ENCODE results near the gene CORO7. TPM values are rescaled to one million over a fixed set of nuclear protein-coding genes. Genes with fewer than 3 reads are reported as not detected.

Gene CORO7
- total and polyA plus RNA-seq, 9 donors = 15.3 to 31.4 (median 23.6) TPM

- Histone ChIP-seq H3K27ac (ENCODE audit: low read length) (peak overlapping the region; percentile 88), H3K4me1 (ENCODE audit: control insufficient read depth, insufficient read depth, low read length) (peaks cover 80% of the 10 kb centered on the region), H3K9me3 (replicated peaks; ENCODE audit: control insufficient read depth, low read depth, low read length) (no peaks in the 10 kb centered on the region), H3K27me3 (ENCODE audit: control insufficient read depth, insufficient read depth, low read length) (no peaks in the 10 kb centered on the region), H3K4me3 (ENCODE audit: low read length) (no peak overlapping the region), H3K36me3 (ENCODE audit: control insufficient read depth, insufficient read depth, low read length) (peaks cover 16% of the 10 kb centered on the region)
- WGBS (ENCODE audit: insufficient coverage) = 20% methylated on average over 15 of the region's 16 CpGs
- DNase-seq = peak; percentile 94
Observed at GRCh38 chr16:4411684-4412083, 4.7 kb downstream of the CORO7 start.

- WGBS (ENCODE audit: insufficient coverage) = 19% methylated on average over 10 of the region's 15 CpGs
- DNase-seq = peak; percentile 95
- Histone ChIP-seq H3K4me3 (ENCODE audit: low read length) (no peak overlapping the region), H3K4me1 (ENCODE audit: control insufficient read depth, insufficient read depth, low read length) (peaks cover 77% of the 10 kb centered on the region), H3K9me3 (replicated peaks; ENCODE audit: control insufficient read depth, low read depth, low read length) (no peaks in the 10 kb centered on the region), H3K36me3 (ENCODE audit: control insufficient read depth, insufficient read depth, low read length) (peaks cover 24% of the 10 kb centered on the region), H3K27ac (ENCODE audit: low read length) (peak overlapping the region; percentile 88), H3K27me3 (ENCODE audit: control insufficient read depth, insufficient read depth, low read length) (no peaks in the 10 kb centered on the region)
Observed at GRCh38 chr16:4410335-4411075, 5.9 kb downstream of the CORO7 start.

GRCh38 chr16:4409081-4409932 is 7.1 kb downstream of the CORO7 start:
- Histone ChIP-seq H3K36me3 (ENCODE audit: control insufficient read depth, insufficient read depth, low read length) (peaks cover 35% of the 10 kb centered on the region), H3K27me3 (ENCODE audit: control insufficient read depth, insufficient read depth, low read length) (no peaks in the 10 kb centered on the region), H3K27ac (ENCODE audit: low read length) (peak overlapping the region; percentile 66), H3K4me1 (ENCODE audit: control insufficient read depth, insufficient read depth, low read length) (peaks cover 65% of the 10 kb centered on the region), H3K9me3 (replicated peaks; ENCODE audit: control insufficient read depth, low read depth, low read length) (no peaks in the 10 kb centered on the region), H3K4me3 (ENCODE audit: low read length) (no peak overlapping the region)
- 84% methylated on average over 19 of the region's 19 CpGs for WGBS (ENCODE audit: insufficient coverage)
- peak; percentile 75 for DNase-seq

GRCh38 chr16:4408323-4408690 is 8.1 kb downstream of the CORO7 start:
- no peak overlapping the region for H3K27ac ChIP-seq (ENCODE audit: low read length)
- no peak overlapping the region for H3K4me3 ChIP-seq (ENCODE audit: low read length)
- H3K9me3 ChIP-seq (replicated peaks; ENCODE audit: control insufficient read depth, low read depth, low read length) = no peaks in the 10 kb centered on the region
- peaks cover 44% of the 10 kb centered on the region for H3K36me3 ChIP-seq (ENCODE audit: control insufficient read depth, insufficient read depth, low read length)
- H3K27me3 ChIP-seq (ENCODE audit: control insufficient read depth, insufficient read depth, low read length) = no peaks in the 10 kb centered on the region
- no peak for DNase-seq
- 78% methylated on average over 10 of the region's 10 CpGs for WGBS (ENCODE audit: insufficient coverage)
- peaks cover 60% of the 10 kb centered on the region for H3K4me1 ChIP-seq (ENCODE audit: control insufficient read depth, insufficient read depth, low read length)

GRCh38 chr16:4407543-4408322 is 8.7 kb downstream of the CORO7 start:
- H3K27me3 ChIP-seq (ENCODE audit: control insufficient read depth, insufficient read depth, low read length) = no peaks in the 10 kb centered on the region
- H3K27ac ChIP-seq (ENCODE audit: low read length) = no peak overlapping the region
- 70% methylated on average over 17 of the region's 22 CpGs for WGBS (ENCODE audit: insufficient coverage)
- no peak for DNase-seq
- H3K4me1 ChIP-seq (ENCODE audit: control insufficient read depth, insufficient read depth, low read length) = peaks cover 55% of the 10 kb centered on the region
- H3K4me3 ChIP-seq (ENCODE audit: low read length) = no peak overlapping the region
- H3K36me3 ChIP-seq (ENCODE audit: control insufficient read depth, insufficient read depth, low read length) = peaks cover 45% of the 10 kb centered on the region
- H3K9me3 ChIP-seq (replicated peaks; ENCODE audit: control insufficient read depth, low read depth, low read length) = no peaks in the 10 kb centered on the region

- 85% methylated on average over 24 of the region's 24 CpGs for WGBS (ENCODE audit: insufficient coverage)
Observed at GRCh38 chr16:4404967-4405696, 11.3 kb downstream of the CORO7 start.

GRCh38 chr16:4404247-4404966 is 12.0 kb downstream of the CORO7 start:
- no peaks in the 10 kb centered on the region for H3K27me3 ChIP-seq (ENCODE audit: control insufficient read depth, insufficient read depth, low read length)
- WGBS (ENCODE audit: insufficient coverage) = 53% methylated on average over 20 of the region's 20 CpGs
- H3K4me3 ChIP-seq (ENCODE audit: low read length) = no peak overlapping the region
- H3K4me1 ChIP-seq (ENCODE audit: control insufficient read depth, insufficient read depth, low read length) = peaks cover 27% of the 10 kb centered on the region
- peak; percentile 44 for DNase-seq
- H3K36me3 ChIP-seq (ENCODE audit: control insufficient read depth, insufficient read depth, low read length) = peaks cover 50% of the 10 kb centered on the region
- no peaks in the 10 kb centered on the region for H3K9me3 ChIP-seq (replicated peaks; ENCODE audit: control insufficient read depth, low read depth, low read length)
- no peak overlapping the region for H3K27ac ChIP-seq (ENCODE audit: low read length)

More at GRCh38 chr16:4404967-4405696, 11.3 kb downstream of the CORO7 start:
- Histone ChIP-seq H3K4me3 (ENCODE audit: low read length) (no peak overlapping the region), H3K4me1 (ENCODE audit: control insufficient read depth, insufficient read depth, low read length) (peaks cover 34% of the 10 kb centered on the region), H3K9me3 (replicated peaks; ENCODE audit: control insufficient read depth, low read depth, low read length) (no peaks in the 10 kb centered on the region), H3K27ac (ENCODE audit: low read length) (no peak overlapping the region), H3K27me3 (ENCODE audit: control insufficient read depth, insufficient read depth, low read length) (no peaks in the 10 kb centered on the region), H3K36me3 (ENCODE audit: control insufficient read depth, insufficient read depth, low read length) (peaks cover 50% of the 10 kb centered on the region)
- DNase-seq = peak; percentile 11

GRCh38 chr16:4403133-4403949 is 13.1 kb downstream of the CORO7 start:
- peak; percentile 11 for DNase-seq
- WGBS (ENCODE audit: insufficient coverage) = 74% methylated on average over 17 of the region's 24 CpGs

More at GRCh38 chr16:4403133-4403949, 13.1 kb downstream of the CORO7 start:
- Histone ChIP-seq H3K4me3 (ENCODE audit: low read length) (no peak overlapping the region), H3K4me1 (ENCODE audit: control insufficient read depth, insufficient read depth, low read length) (peaks cover 16% of the 10 kb centered on the region), H3K27ac (ENCODE audit: low read length) (no peak overlapping the region), H3K27me3 (ENCODE audit: control insufficient read depth, insufficient read depth, low read length) (no peaks in the 10 kb centered on the region), H3K9me3 (replicated peaks; ENCODE audit: control insufficient read depth, low read depth, low read length) (no peaks in the 10 kb centered on the region), H3K36me3 (ENCODE audit: control insufficient read depth, insufficient read depth, low read length) (peaks cover 57% of the 10 kb centered on the region)
